Hepatocyte (in vitro differentiated cells): ENCODE data around the gene ABHD5. TPM values are rescaled to one million over a fixed set of nuclear protein-coding genes. Genes with fewer than 3 reads are reported as not detected.

Experiments used
- DNase-seq: peaks from one replicate; pipeline ENCODE4 v3.0.0-alpha.2; 2016; ENCODE audit warnings: low spot score
- H2AFZ ChIP-seq: fragments of 200-600 bp; sonication (generic); 2 replicates; pipeline ENCODE4 v1.6.0; 2016; ENCODE audit warnings: antibody characterized with exemption, mild to moderate bottlenecking
- H3K27ac ChIP-seq: fragments of 200-600 bp; sonication (generic); 2 replicates; pipeline ENCODE4 v1.5.1; 2016; ENCODE audit warnings: mild to moderate bottlenecking
- H3K27me3 ChIP-seq: fragments of 200-600 bp; sonication (generic); 2 replicates; pipeline ENCODE4 v1.6.1; 2016
- H3K36me3 ChIP-seq: fragments of 200-600 bp; sonication (generic); replicated peaks from 2 replicates; pipeline ENCODE4 v1.5.1; 2016; ENCODE audit warnings: low read depth; ENCODE audit not compliant: insufficient read depth
- H3K4me1 ChIP-seq: fragments of 200-600 bp; sonication (generic); 2 replicates; pipeline ENCODE4 v1.5.1; 2016; ENCODE audit warnings: mild to moderate bottlenecking, moderate library complexity; ENCODE audit not compliant: insufficient read depth
- H3K4me2 ChIP-seq: fragments of 200-600 bp; sonication (generic); 2 replicates; pipeline ENCODE4 v1.6.0; 2016
- H3K4me3 ChIP-seq: fragments of 200-600 bp; sonication (generic); 2 replicates; pipeline ENCODE4 v1.5.1; 2016; ENCODE audit warnings: mild to moderate bottlenecking
- H3K79me2 ChIP-seq: fragments of 200-600 bp; sonication (generic); 2 replicates; pipeline ENCODE4 v1.6.0; 2017; ENCODE audit warnings: mild to moderate bottlenecking
- H3K9me2 ChIP-seq: fragments of 200-600 bp; sonication (generic); replicated peaks from 2 replicates; pipeline ENCODE4 v1.6.0; 2017; ENCODE audit warnings: mild to moderate bottlenecking; ENCODE audit not compliant: insufficient read depth
- H3K9me3 ChIP-seq: fragments of 200-600 bp; sonication (generic); 2 replicates; pipeline ENCODE4 v1.5.1; 2016; ENCODE audit warnings: low read depth, mild to moderate bottlenecking
- H4K20me1 ChIP-seq: fragments of 200-600 bp; sonication (generic); 2 replicates; pipeline ENCODE4 v1.6.0; 2016; ENCODE audit warnings: mild to moderate bottlenecking; ENCODE audit not compliant: insufficient read depth, poor library complexity, severe bottlenecking
- EZH2 ChIP-seq: fragments of 200-600 bp; sonication (generic); IDR thresholded peaks from 2 replicates; pipeline ENCODE4 v1.6.1; 2016; ENCODE audit warnings: antibody characterized with exemption, mild to moderate bottlenecking, borderline replicate concordance
- EZH2phosphoT487 ChIP-seq: fragments of 200-600 bp; sonication (generic); IDR thresholded peaks from one replicate; pipeline ENCODE4 v1.6.1; 2018; ENCODE audit warnings: antibody characterized with exemption, mild to moderate bottlenecking, low read depth, moderate library complexity; ENCODE audit not compliant: unreplicated experiment, severe bottlenecking
- WGBS: methylation state at CpG from one replicate; pipeline ENCODE4 v1.1.6; 2016; ENCODE audit warnings: low lambda C conversion rate; ENCODE audit errors: missing lambda C conversion rate; 5-methylcytosine and 5-hydroxymethylcytosine counted together
- polyA plus RNA-seq: library from polyadenylated mRNA; unstranded; fragments of >200 nt; fragmentation: Nextera tagmentation; extraction: Ambion mirVana; gene quantifications from 2 replicates; pipeline ENCODE4 v1.2.1, GENCODE V29; 2016
- total RNA-seq: library from RNA; depleted of rRNA; stranded (reverse); fragments of >200 nt; gene quantifications from 2 replicates; pipeline ENCODE4 v1.2.3, GENCODE V29; 2014
- TF ChIP-seq, protein P1 (sequence below): fragments of 200-600 bp; sonication (generic); IDR thresholded peaks from 2 replicates; pipeline ENCODE4 v1.5.1; 2016; ENCODE audit warnings: antibody characterized with exemption, mild to moderate bottlenecking; ENCODE audit not compliant: poor library complexity

The ABHD5 gene
- total and polyA plus RNA-seq, 2 experiments from 2014 or later: 14.3 to 29.9 TPM

DNA sequence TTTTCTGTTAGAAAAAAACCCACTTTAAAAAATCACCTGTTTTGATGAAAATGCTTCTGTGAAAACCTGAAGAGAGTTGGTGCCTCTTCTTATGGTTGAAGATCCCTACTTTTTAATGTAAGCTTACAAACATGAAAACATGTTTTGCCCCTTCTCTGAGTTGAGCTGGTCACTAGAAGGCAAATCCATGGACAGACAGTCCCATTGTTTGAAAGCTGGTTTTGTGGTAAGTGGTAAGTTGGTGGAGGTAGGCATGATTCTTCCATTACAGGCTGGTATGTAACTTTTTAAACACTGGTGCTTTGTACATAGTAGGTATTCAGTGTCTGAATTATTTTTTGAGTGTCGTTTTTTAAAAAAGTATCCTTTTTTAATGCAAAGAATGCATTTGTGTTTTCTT lies 6.1 kb downstream of the ABHD5 start:
- Histone ChIP-seq H4K20me1 (no peaks in the 10 kb centered on the region), H3K4me1 (peaks cover 44% of the 10 kb centered on the region), H3K79me2 (peaks cover 85% of the 10 kb centered on the region), H3K9me3 (no peaks in the 10 kb centered on the region), H3K27ac (peak overlapping the region; percentile 63), H3K27me3 (no peaks in the 10 kb centered on the region), H3K4me3 (no peak overlapping the region), H3K36me3 (no peaks in the 10 kb centered on the region), H3K4me2 (peak overlapping the region; percentile 55), H3K9me2 (no peaks in the 10 kb centered on the region), H2AFZ (no peak overlapping the region)
- no peak for TF ChIP-seq EZH2phosphoT487
- no peak for DNase-seq
- 90% methylated on average over 1 of the region's 1 CpG for WGBS

GRCh38 chr3:43699864-43700263 lies 9.1 kb downstream of the ABHD5 start:
- WGBS: 100% methylated on average over 1 of the region's 1 CpG

GRCh38 chr3:43704697-43705096 lies 14.0 kb downstream of the ABHD5 start:
- H3K4me3 ChIP-seq: no peak overlapping the region
- no peak for DNase-seq
- no peaks in the 10 kb centered on the region for H3K9me3 ChIP-seq
- no peaks in the 10 kb centered on the region for H3K9me2 ChIP-seq
- no peak overlapping the region for H2AFZ ChIP-seq
- no peaks in the 10 kb centered on the region for H3K27me3 ChIP-seq
- H3K4me2 ChIP-seq: no peak overlapping the region
- no peaks in the 10 kb centered on the region for H3K4me1 ChIP-seq
- no peak overlapping the region for H3K27ac ChIP-seq
- peaks cover 17% of the 10 kb centered on the region for H3K79me2 ChIP-seq
- TF ChIP-seq, protein P1, sequence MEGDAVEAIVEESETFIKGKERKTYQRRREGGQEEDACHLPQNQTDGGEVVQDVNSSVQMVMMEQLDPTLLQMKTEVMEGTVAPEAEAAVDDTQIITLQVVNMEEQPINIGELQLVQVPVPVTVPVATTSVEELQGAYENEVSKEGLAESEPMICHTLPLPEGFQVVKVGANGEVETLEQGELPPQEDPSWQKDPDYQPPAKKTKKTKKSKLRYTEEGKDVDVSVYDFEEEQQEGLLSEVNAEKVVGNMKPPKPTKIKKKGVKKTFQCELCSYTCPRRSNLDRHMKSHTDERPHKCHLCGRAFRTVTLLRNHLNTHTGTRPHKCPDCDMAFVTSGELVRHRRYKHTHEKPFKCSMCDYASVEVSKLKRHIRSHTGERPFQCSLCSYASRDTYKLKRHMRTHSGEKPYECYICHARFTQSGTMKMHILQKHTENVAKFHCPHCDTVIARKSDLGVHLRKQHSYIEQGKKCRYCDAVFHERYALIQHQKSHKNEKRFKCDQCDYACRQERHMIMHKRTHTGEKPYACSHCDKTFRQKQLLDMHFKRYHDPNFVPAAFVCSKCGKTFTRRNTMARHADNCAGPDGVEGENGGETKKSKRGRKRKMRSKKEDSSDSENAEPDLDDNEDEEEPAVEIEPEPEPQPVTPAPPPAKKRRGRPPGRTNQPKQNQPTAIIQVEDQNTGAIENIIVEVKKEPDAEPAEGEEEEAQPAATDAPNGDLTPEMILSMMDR: no peak
- TF ChIP-seq EZH2phosphoT487 (no peak), EZH2 (no peak)
- no peaks in the 10 kb centered on the region for H3K36me3 ChIP-seq
- no peaks in the 10 kb centered on the region for H4K20me1 ChIP-seq

More at GRCh38 chr3:43699864-43700263, 9.1 kb downstream of the ABHD5 start:
- Histone ChIP-seq H2AFZ (no peak overlapping the region), H3K9me2 (no peaks in the 10 kb centered on the region), H3K4me3 (no peak overlapping the region), H3K79me2 (peaks cover 56% of the 10 kb centered on the region), H3K36me3 (no peaks in the 10 kb centered on the region), H3K27ac (no peak overlapping the region), H3K9me3 (no peaks in the 10 kb centered on the region), H3K4me2 (no peak overlapping the region), H4K20me1 (no peaks in the 10 kb centered on the region), H3K4me1 (peaks cover 24% of the 10 kb centered on the region), H3K27me3 (no peaks in the 10 kb centered on the region)
- TF ChIP-seq EZH2phosphoT487: no peak
- no peak for TF ChIP-seq EZH2
- TF ChIP-seq, protein P1: no peak
- DNase-seq: no peak

- TF ChIP-seq EZH2 (no peak), EZH2phosphoT487 (no peak)
- TF ChIP-seq, protein P1: no peak
- Histone ChIP-seq H4K20me1 (no peaks in the 10 kb centered on the region), H3K4me3 (no peak overlapping the region), H3K4me2 (no peak overlapping the region), H3K4me1 (no peaks in the 10 kb centered on the region), H3K27me3 (no peaks in the 10 kb centered on the region), H3K9me3 (no peaks in the 10 kb centered on the region), H2AFZ (no peak overlapping the region), H3K9me2 (no peaks in the 10 kb centered on the region), H3K79me2 (peaks cover 3% of the 10 kb centered on the region), H3K27ac (no peak overlapping the region), H3K36me3 (no peaks in the 10 kb centered on the region)
- 87% methylated on average over 7 of the region's 7 CpGs for WGBS
- no peak for DNase-seq
These were observed 15.6 kb downstream of the ABHD5 start for GRCh38 chr3:43706342-43706741.
